ENCODE data around the gene SCNN1G.

SCNN1G gene

DNA sequence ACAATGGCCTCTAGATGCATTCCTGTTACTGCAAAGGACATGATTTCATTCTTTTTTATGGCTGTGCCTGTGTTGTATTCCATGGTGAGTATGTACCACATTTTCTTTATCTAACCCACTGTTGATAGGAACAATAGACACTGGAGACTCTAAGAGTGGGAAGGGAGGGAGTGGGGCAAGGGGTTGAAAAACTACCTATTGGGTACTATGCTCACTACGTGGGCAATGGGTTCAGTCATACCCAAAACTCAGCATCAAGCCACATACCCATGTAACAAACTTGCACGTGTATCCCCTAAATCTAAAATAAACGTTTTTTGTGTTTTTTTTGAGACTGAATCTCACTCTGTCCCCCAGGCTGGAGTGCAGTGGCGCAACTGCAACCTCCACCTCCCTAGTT is 72.5 kb downstream of the SCNN1G start:
- no peak for DNase-seq (ENCODE audit: low spot score)

DNA sequence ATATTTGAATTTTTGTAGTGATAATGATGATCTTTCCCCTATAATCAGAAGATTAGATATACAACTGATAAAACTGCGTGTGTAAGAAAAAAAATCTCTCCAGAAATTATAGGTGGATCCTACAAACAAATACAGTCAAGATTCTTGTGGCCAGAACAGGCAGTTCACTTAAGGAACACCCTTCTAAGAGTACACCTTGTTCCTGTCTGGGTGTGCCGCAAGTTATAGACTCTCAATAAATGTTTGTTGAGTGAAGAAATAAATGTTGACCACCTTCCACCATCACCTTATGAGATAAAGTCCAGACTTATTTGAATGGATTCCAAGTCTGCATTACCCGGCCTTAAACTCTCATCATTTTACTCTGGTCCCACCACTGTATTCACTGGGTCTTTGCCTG is 73.9 kb downstream of the SCNN1G start:
- no peak for DNase-seq (ENCODE audit: low spot score)

DNA sequence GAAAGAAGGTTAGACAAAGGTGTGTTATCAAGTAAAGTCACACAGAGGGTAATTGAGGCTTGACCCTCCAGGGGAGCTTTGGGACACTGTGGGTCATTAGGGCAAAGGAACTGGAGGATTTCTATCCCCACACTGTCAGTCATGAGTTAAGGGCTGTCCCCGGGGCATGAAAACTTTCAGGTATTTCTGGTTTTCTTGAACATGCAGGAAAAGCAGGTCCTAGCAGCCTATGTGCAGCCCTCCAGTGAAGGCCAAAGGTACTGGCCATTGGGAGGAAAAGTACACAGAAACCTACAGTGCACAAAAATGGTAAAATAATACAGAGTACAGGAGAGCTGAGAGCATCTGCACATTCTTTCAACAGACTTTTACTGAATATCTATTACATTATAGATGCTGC is 75.1 kb downstream of the SCNN1G start:
- no peak for DNase-seq (ENCODE audit: low spot score)

DNA sequence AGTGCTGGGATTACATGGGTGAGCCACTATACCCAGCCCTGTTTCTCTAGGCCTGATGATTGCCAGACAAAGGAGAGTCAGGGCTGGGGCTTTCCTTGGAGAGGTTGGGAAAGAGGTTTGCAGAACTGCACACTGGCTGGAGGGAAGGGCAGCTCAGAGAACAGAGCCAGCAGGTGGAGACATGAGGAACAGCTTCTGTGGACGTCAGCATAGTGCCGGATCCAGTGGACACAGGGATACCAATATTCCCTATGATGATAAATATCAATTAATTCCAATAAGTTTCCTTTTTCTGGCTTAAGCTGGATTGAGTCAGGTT is 76.3 kb downstream of the SCNN1G start:
- DNase-seq (ENCODE audit: low spot score) = no peak
